Measurements from ENCODE around the gene LAMB2.

LAMB2 gene

GRCh38 chr3:49076116-49076515 lies 56.7 kb downstream of the LAMB2 start:
- DNase-seq (ENCODE audit: low read depth in 2 of 2): no peak

All from stimulated activated CD4-positive, alpha-beta T cell treated with anti-CD3 and anti-CD28 coated beads, Interleukin-1b, Interleukin-23, amount 100 ng/mL, for 4 hours (primary cell).